HG02588 (cell line): Measurements from ENCODE around the gene PPM1H.

Source experiments
- ATAC-seq: cut with Tn5 transposase; IDR thresholded peaks from one replicate; pipeline ENCODE4 v1.9.1; 2021; ENCODE audit warnings: mild to moderate bottlenecking, moderate library complexity; ENCODE audit not compliant: unreplicated experiment

Gene PPM1H

GRCh38 chr12:62878211-62878610 lies 56.7 kb downstream of the PPM1H start:
- no peak for ATAC-seq

- ATAC-seq = no peak
Observed at GRCh38 chr12:62876938-62877548, 57.9 kb downstream of the PPM1H start.

GRCh38 chr12:62873826-62874448 lies 61.0 kb downstream of the PPM1H start:
- ATAC-seq = no peak

- ATAC-seq = no peak
Observed at GRCh38 chr12:62873116-62873825, 61.7 kb downstream of the PPM1H start.

- no peak for ATAC-seq
Observed at GRCh38 chr12:62868820-62869219, 66.1 kb downstream of the PPM1H start.

- no peak for ATAC-seq
Observed at GRCh38 chr12:62866451-62867082, 68.4 kb downstream of the PPM1H start.

- no peak for ATAC-seq
Observed at GRCh38 chr12:62865937-62866336, 69.0 kb downstream of the PPM1H start.

GRCh38 chr12:62865065-62865464 lies 69.9 kb downstream of the PPM1H start:
- no peak for ATAC-seq

GRCh38 chr12:62862259-62862881 lies 72.6 kb downstream of the PPM1H start:
- ATAC-seq = no peak

- no peak for ATAC-seq
Observed at GRCh38 chr12:62861586-62861985, 73.4 kb downstream of the PPM1H start.

GRCh38 chr12:62860501-62861411 lies 74.2 kb downstream of the PPM1H start:
- no peak for ATAC-seq

- no peak for ATAC-seq
Observed at GRCh38 chr12:62860020-62860419, 74.9 kb downstream of the PPM1H start.

- ATAC-seq = no peak
Observed at GRCh38 chr12:62859321-62859737, 75.6 kb downstream of the PPM1H start.

- ATAC-seq = no peak
Observed at GRCh38 chr12:62856454-62856853, 78.5 kb downstream of the PPM1H start.

GRCh38 chr12:62854024-62854423 lies 80.9 kb downstream of the PPM1H start:
- no peak for ATAC-seq

- ATAC-seq = no peak
Observed at GRCh38 chr12:62849398-62849797, 85.6 kb downstream of the PPM1H start.

- no peak for ATAC-seq
Observed at GRCh38 chr12:62848418-62848817, 86.5 kb downstream of the PPM1H start.

- no peak for ATAC-seq
Observed at GRCh38 chr12:62847709-62848108, 87.2 kb downstream of the PPM1H start.

GRCh38 chr12:62846491-62846890 lies 88.5 kb downstream of the PPM1H start:
- ATAC-seq = no peak

- ATAC-seq = no peak
Observed at GRCh38 chr12:62844915-62845314, 90.0 kb downstream of the PPM1H start.
